NB4 (cell line): ENCODE results near the gene SYT14.

Source experiments
- DNase-seq: peaks from one replicate; pipeline ENCODE4 v3.0.0; 2010; ENCODE audit warnings: low read depth
- H3K4me3 ChIP-seq: one replicate; pipeline ENCODE4 v1.5.1; 2011; ENCODE audit warnings: mild to moderate bottlenecking, low read depth, low read length, moderate library complexity
- CTCF ChIP-seq: IDR thresholded peaks from one replicate; pipeline ENCODE4 v1.5.1; 2012; ENCODE audit warnings: low read depth, low read length
- MAX ChIP-seq: IDR thresholded peaks from 2 replicates; pipeline ENCODE4 v1.6.1; 2011; ENCODE audit warnings: low read depth, low read length
- MYC ChIP-seq: IDR thresholded peaks from 2 replicates; pipeline ENCODE4 v1.6.1; 2011; ENCODE audit warnings: low read depth, low read length
- POLR2A ChIP-seq: IDR thresholded peaks from 2 replicates; pipeline ENCODE4 v1.6.1; 2011; ENCODE audit warnings: mild to moderate bottlenecking; ENCODE audit not compliant: insufficient read length; ENCODE audit errors: extremely low read depth

SYT14 gene

DNA sequence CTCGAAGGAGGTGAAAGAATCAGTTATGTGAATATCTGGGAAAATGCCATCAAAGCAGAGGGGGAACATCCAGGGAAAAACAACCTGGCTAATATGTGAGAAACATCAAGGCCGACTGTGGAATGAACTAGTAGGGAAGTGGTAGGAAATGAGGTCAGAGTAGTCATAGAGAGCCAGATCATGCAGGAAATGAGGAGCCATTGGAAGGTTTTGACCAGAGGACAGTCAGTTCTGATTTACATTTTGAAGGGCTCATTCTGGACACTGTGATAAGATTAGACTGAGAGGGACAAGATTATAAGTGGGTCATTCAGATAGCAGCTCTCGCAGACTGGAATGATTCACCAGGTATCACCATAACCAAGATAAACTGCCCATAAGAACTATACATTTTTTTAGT lies 63.7 kb downstream of the SYT14 start:
- TF ChIP-seq POLR2A, result no peak
- TF ChIP-seq MAX, result no peak
- no peak for TF ChIP-seq MYC
- no peak for TF ChIP-seq CTCF
- no peak overlapping the region for H3K4me3 ChIP-seq
- DNase-seq, result no peak

DNA sequence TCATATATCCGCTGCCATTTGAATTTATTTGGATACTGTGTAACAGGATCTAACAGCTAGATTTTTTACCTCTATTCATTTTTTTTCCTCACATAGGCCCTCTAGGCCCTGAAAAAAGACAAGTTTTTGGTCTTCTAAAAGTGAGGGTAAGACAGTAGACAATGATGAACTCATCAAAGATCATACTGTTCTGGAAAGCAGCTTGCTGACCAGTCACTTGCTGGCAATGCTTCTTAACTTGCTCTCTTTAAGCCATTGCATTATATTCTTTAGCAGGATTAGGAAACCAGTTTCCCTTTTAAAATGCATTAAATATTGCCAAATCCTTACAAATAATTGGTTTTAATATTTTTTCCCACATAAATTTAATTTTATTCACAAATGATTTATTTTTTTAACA lies 65.5 kb downstream of the SYT14 start:
- TF ChIP-seq POLR2A (no peak), MYC (no peak), CTCF (no peak), MAX (no peak)
- H3K4me3 ChIP-seq, result no peak overlapping the region
- DNase-seq, result no peak

GRCh38 chr1:210010161-210010560 lies 72.1 kb downstream of the SYT14 start:
- TF ChIP-seq MAX (no peak), MYC (no peak)
- no peak overlapping the region for H3K4me3 ChIP-seq

GRCh38 chr1:210021145-210021860 lies 83.3 kb downstream of the SYT14 start:
- H3K4me3 ChIP-seq, result no peak overlapping the region
- no peak for DNase-seq
- TF ChIP-seq MYC (no peak), CTCF (no peak), MAX (no peak), POLR2A (no peak)

More at GRCh38 chr1:210010161-210010560, 72.1 kb downstream of the SYT14 start:
- no peak for DNase-seq

DNA sequence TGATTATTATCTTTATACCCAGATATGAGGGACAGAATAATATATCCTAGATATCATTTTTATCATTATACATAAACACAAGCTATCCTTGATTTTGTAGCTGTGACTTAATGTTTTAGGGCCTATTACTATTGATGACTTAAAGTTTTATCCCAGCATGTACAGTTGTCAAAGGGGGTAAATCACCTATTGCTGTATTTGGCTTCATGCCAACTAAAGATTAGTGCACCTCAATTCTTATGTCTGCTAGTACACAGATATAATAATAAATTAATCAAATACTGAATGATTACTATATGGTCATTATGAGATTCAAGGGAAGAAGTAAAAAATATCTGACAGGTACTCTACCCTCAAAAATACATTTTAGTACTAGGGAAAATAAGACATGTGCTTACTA lies 84.0 kb downstream of the SYT14 start:
- TF ChIP-seq CTCF, result no peak
- no peak for TF ChIP-seq MYC
- TF ChIP-seq POLR2A, result no peak
- no peak for TF ChIP-seq MAX
- H3K4me3 ChIP-seq, result no peak overlapping the region
- no peak for DNase-seq

- TF ChIP-seq CTCF (no peak), MYC (no peak), MAX (no peak), POLR2A (no peak)
- no peak overlapping the region for H3K4me3 ChIP-seq
- no peak for DNase-seq
Measured at GRCh38 chr1:210024282-210024681, 86.3 kb downstream of the SYT14 start.
